M059J (cell line): ENCODE results near the gene PSME1. TPM values are rescaled to one million over a fixed set of nuclear protein-coding genes. Genes with fewer than 3 reads are reported as not detected.

Experiments
- total RNA-seq: library from RNA; depleted of rRNA; stranded (reverse); fragments of >200 nt; shearing (Covaris generic); gene quantifications from 2 replicates; pipeline ENCODE4 v1.2.3, GENCODE V29; 2014; rRNA removed

Gene PSME1
- total RNA-seq, 1 experiment from 2014 or later: 437 TPM

Other genes with a start within 250 kb of the PSME1 start
- 25.4 and 40.9 TPM in 2 replicates for gene DHRS4, start 182.4 kb upstream of the PSME1 start, total RNA-seq
- gene DHRS4L2, start 147.3 kb upstream of the PSME1 start, total RNA-seq: 15.1 and 20.2 TPM in 2 replicates
- gene CARMIL3, start 84.2 kb upstream of the PSME1 start, total RNA-seq: not detected in 2 replicates
- not detected in 2 replicates for gene CPNE6, start 64.6 kb upstream of the PSME1 start, total RNA-seq
- 3.5 and 15.6 TPM in 2 replicates for gene PCK2, start 41.9 kb upstream of the PSME1 start, total RNA-seq
- gene DCAF11, start 21.4 kb upstream of the PSME1 start, total RNA-seq: 67.7 and 78.7 TPM in 2 replicates
- gene NRL, start 21.2 kb upstream of the PSME1 start, total RNA-seq: 1.3 and 4.9 TPM in 2 replicates
- gene FITM1, start 5.5 kb upstream of the PSME1 start, total RNA-seq: 0.27 TPM in 1 of 2 replicates, not detected in the other
- gene EMC9, start 5.4 kb downstream of the PSME1 start, total RNA-seq: 30.1 and 30.6 TPM in 2 replicates
- 342 and 389 TPM in 2 replicates for gene PSME2, start 10.4 kb downstream of the PSME1 start, total RNA-seq
- gene RNF31, start 11.3 kb downstream of the PSME1 start, total RNA-seq: 64.9 and 68.0 TPM in 2 replicates
- 153 and 160 TPM in 2 replicates for gene IRF9, start 25.1 kb downstream of the PSME1 start, total RNA-seq
- gene REC8, start 35.9 kb downstream of the PSME1 start, total RNA-seq: 1.3 and 4.8 TPM in 2 replicates
- 26.8 and 141 TPM in 2 replicates for gene IPO4, start 52.6 kb downstream of the PSME1 start, total RNA-seq
- 132 and 141 TPM in 2 replicates for gene TM9SF1, start 59.2 kb downstream of the PSME1 start, total RNA-seq
- gene TSSK4, start 69.5 kb downstream of the PSME1 start, total RNA-seq: not detected in 2 replicates
- 36.5 and 44.8 TPM in 2 replicates for gene CHMP4A, start 77.3 kb downstream of the PSME1 start, total RNA-seq
- 16.9 and 23.4 TPM in 2 replicates for gene MDP1, start 79.9 kb downstream of the PSME1 start, total RNA-seq
- 335 and 388 TPM in 2 replicates for gene NEDD8, start 96.2 kb downstream of the PSME1 start, total RNA-seq
- gene GMPR2, start 96.7 kb downstream of the PSME1 start, total RNA-seq: 85.6 and 114 TPM in 2 replicates
- 45.9 and 58.1 TPM in 2 replicates for gene TINF2, start 106.4 kb downstream of the PSME1 start, total RNA-seq
- gene TGM1, start 127.0 kb downstream of the PSME1 start, total RNA-seq: 0.05 and 0.12 TPM in 2 replicates
- gene RABGGTA, start 135.4 kb downstream of the PSME1 start, total RNA-seq: 15.4 and 17.7 TPM in 2 replicates
- gene DHRS1, start 163.6 kb downstream of the PSME1 start, total RNA-seq: 15.4 and 20.9 TPM in 2 replicates
- 8.9 and 14.0 TPM in 2 replicates for gene NOP9, start 163.7 kb downstream of the PSME1 start, total RNA-seq
- gene CIDEB, start 171.8 kb downstream of the PSME1 start, total RNA-seq: not detected in 2 replicates
- gene LTB4R2, start 173.9 kb downstream of the PSME1 start, total RNA-seq: 0.64 and 1.2 TPM in 2 replicates
- 0.98 and 1.9 TPM in 2 replicates for gene LTB4R, start 175.3 kb downstream of the PSME1 start, total RNA-seq
- not detected in 2 replicates for gene ADCY4, start 198.9 kb downstream of the PSME1 start, total RNA-seq
- not detected in 2 replicates for gene RIPK3, start 203.8 kb downstream of the PSME1 start, total RNA-seq
- 0.37 and 0.44 TPM in 2 replicates for gene NFATC4, start 232.0 kb downstream of the PSME1 start, total RNA-seq